Fibroblast of mammary gland (primary cell): ENCODE measurements around the gene MYRIP.
A peak's percentile ranks its signal among the peaks of the same experiment; 100 is the strongest.

ENCODE experiments used
- DNase-seq: peaks from one replicate; pipeline ENCODE4 v3.0.0-alpha.2; 2010; ENCODE audit warnings: low read depth
- H3K4me3 ChIP-seq: 2 replicates; pipeline ENCODE4 v1.5.1; 2011; ENCODE audit warnings: low read depth, mild to moderate bottlenecking, low read length, moderate library complexity; ENCODE audit not compliant: control insufficient read depth
- TF ChIP-seq, protein P1 (sequence below): conservative IDR thresholded peaks from 2 replicates; pipeline ENCODE4 v1.5.1; 2011; ENCODE audit warnings: low read depth, low read length, inconsistent platforms; ENCODE audit not compliant: control insufficient read depth, insufficient read depth

MYRIP gene

GRCh38 chr3:40118091-40118490 is 308.7 kb downstream of the MYRIP start:
- TF ChIP-seq, protein P1, sequence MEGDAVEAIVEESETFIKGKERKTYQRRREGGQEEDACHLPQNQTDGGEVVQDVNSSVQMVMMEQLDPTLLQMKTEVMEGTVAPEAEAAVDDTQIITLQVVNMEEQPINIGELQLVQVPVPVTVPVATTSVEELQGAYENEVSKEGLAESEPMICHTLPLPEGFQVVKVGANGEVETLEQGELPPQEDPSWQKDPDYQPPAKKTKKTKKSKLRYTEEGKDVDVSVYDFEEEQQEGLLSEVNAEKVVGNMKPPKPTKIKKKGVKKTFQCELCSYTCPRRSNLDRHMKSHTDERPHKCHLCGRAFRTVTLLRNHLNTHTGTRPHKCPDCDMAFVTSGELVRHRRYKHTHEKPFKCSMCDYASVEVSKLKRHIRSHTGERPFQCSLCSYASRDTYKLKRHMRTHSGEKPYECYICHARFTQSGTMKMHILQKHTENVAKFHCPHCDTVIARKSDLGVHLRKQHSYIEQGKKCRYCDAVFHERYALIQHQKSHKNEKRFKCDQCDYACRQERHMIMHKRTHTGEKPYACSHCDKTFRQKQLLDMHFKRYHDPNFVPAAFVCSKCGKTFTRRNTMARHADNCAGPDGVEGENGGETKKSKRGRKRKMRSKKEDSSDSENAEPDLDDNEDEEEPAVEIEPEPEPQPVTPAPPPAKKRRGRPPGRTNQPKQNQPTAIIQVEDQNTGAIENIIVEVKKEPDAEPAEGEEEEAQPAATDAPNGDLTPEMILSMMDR, result no peak
- DNase-seq, result no peak

GRCh38 chr3:40120067-40120692 is 310.8 kb downstream of the MYRIP start:
- H3K4me3 ChIP-seq, result no peak overlapping the region
- TF ChIP-seq, protein P1, result no peak
- no peak for DNase-seq

More at GRCh38 chr3:40118091-40118490, 308.7 kb downstream of the MYRIP start:
- H3K4me3 ChIP-seq, result no peak overlapping the region

DNA sequence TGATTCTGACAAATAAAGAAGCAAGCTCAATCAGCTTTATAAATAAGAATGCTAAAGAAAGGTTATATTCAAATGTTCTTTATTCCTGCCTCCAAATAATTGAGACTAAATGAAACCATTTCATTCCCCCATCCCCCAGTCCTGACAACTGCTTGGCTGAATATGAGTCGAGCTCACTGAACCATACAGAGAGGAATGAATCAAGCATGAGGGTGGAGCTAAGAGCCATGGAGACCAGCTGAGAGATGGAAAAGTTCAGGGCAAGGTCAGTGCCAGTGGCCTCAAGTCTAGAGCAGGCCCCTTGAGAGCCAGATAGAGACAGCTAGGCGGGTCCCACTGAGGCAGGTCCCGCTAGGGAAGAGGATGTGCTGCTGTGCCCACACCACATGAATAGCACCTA is 311.4 kb downstream of the MYRIP start:
- TF ChIP-seq, protein P1, result no peak
- no peak overlapping the region for H3K4me3 ChIP-seq
- DNase-seq, result peak; percentile 69

GRCh38 chr3:40124918-40125317 is 315.5 kb downstream of the MYRIP start:
- no peak for DNase-seq
- H3K4me3 ChIP-seq, result no peak overlapping the region
- TF ChIP-seq, protein P1, result no peak

GRCh38 chr3:40128166-40128565 is 318.8 kb downstream of the MYRIP start:
- H3K4me3 ChIP-seq, result no peak overlapping the region
- DNase-seq, result no peak
- TF ChIP-seq, protein P1, result no peak

GRCh38 chr3:40129510-40129909 is 320.1 kb downstream of the MYRIP start:
- TF ChIP-seq, protein P1, result no peak

GRCh38 chr3:40129981-40130380 is 320.6 kb downstream of the MYRIP start:
- TF ChIP-seq, protein P1, result no peak
- H3K4me3 ChIP-seq, result no peak overlapping the region
- no peak for DNase-seq

More at GRCh38 chr3:40129510-40129909, 320.1 kb downstream of the MYRIP start:
- H3K4me3 ChIP-seq, result no peak overlapping the region
- no peak for DNase-seq
